ENCODE measurements around the gene TMC8.

The TMC8 gene

DNA sequence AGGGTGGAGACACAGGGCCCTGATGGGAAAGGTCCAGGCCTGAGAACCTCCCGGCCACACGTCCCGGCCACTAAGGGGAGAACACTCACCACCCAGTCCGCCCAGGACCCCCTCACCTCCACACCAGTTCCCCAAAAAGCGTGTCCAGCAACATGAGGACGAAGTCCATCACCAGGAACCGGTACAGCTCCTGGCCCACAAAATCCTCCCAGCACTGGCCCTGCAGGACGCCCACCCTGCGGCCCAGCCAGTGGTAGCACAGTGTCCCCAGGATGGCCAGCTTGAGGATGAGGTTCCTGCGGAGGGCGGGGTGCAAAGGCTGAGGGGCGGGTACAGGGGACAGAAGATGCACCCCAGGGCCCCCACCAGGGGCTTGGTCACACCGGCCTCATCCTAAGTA is 10.0 kb upstream of the TMC8 start:
- TF ChIP-seq, protein P1, sequence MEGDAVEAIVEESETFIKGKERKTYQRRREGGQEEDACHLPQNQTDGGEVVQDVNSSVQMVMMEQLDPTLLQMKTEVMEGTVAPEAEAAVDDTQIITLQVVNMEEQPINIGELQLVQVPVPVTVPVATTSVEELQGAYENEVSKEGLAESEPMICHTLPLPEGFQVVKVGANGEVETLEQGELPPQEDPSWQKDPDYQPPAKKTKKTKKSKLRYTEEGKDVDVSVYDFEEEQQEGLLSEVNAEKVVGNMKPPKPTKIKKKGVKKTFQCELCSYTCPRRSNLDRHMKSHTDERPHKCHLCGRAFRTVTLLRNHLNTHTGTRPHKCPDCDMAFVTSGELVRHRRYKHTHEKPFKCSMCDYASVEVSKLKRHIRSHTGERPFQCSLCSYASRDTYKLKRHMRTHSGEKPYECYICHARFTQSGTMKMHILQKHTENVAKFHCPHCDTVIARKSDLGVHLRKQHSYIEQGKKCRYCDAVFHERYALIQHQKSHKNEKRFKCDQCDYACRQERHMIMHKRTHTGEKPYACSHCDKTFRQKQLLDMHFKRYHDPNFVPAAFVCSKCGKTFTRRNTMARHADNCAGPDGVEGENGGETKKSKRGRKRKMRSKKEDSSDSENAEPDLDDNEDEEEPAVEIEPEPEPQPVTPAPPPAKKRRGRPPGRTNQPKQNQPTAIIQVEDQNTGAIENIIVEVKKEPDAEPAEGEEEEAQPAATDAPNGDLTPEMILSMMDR (IDR thresholded peaks at IDR 0.05; ENCODE audit: control insufficient read depth, extremely low read depth, insufficient read depth), result no peak
- no peak for DNase-seq (ENCODE audit: low read depth)
- no peak overlapping the region for H3K4me3 ChIP-seq (ENCODE audit: low read depth, low read length)

DNA sequence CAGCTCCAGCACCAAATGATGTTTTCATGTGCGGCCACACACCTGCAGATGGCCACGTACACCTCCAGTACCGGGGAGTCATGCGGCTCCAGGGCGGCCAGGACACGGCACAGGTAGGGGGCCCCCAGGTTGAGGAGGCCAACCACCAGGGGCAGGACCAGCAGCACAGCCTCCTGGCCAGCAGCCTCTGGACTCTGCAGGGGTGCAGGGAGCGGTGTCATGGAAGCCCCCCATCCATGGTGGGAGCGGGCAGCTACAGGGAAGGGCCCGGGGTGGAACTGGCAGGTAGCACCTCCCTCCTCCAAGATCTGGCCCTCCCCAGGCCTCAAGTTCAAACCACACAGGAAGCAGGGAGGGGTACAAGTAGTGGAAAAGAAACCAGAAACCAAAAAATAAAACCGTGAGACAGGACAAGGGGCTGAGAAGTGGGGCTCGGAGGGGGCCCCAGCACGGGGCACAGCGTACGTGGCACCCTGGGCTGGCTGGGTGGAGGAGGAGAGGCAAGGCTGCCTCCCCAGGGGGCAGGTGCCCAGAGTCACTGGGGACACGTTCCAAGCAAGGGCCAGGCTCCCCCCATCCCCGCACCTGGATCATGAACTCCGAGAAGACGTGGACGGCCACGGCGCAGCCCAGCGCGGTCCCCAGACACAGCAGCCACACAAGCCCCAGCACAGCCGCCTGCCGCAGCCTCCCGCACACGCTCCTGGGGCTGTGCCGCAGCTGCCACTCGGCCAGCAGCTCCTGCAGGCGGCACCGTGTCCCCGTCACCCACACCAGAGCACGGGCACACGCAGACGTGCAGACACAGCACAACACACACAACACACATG is 9.4 kb upstream of the TMC8 start:
- no peak overlapping the region for H3K4me3 ChIP-seq (ENCODE audit: low read depth, low read length)
- no peak for DNase-seq (ENCODE audit: low read depth)
- TF ChIP-seq, protein P1 (IDR thresholded peaks at IDR 0.05; ENCODE audit: control insufficient read depth, extremely low read depth, insufficient read depth), result no peak

DNA sequence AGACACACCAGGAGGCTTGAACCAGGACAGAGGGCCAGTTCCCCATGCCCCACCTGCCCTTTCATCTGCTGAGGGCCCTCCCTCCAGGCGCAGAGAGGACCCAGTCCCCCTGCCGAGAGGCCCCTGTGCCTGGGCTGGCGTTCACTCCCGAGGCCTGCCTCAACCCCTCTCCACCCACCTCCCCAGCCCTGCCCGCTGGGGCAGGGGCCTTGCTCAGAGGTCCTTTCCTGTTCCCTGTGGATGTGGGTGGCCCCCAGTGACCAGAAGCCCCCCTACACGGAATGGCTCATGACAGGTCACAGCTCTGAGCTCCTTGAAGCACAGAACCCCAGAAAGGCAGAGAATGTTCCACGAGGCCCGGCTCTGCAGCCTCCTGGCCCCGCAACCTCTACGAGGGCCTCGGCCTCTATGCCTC is 8.8 kb upstream of the TMC8 start:
- H3K4me3 ChIP-seq (ENCODE audit: low read depth, low read length), result no peak overlapping the region
- TF ChIP-seq, protein P1 (IDR thresholded peaks at IDR 0.05; ENCODE audit: control insufficient read depth, extremely low read depth, insufficient read depth), result no peak
- no peak for DNase-seq (ENCODE audit: low read depth)

DNA sequence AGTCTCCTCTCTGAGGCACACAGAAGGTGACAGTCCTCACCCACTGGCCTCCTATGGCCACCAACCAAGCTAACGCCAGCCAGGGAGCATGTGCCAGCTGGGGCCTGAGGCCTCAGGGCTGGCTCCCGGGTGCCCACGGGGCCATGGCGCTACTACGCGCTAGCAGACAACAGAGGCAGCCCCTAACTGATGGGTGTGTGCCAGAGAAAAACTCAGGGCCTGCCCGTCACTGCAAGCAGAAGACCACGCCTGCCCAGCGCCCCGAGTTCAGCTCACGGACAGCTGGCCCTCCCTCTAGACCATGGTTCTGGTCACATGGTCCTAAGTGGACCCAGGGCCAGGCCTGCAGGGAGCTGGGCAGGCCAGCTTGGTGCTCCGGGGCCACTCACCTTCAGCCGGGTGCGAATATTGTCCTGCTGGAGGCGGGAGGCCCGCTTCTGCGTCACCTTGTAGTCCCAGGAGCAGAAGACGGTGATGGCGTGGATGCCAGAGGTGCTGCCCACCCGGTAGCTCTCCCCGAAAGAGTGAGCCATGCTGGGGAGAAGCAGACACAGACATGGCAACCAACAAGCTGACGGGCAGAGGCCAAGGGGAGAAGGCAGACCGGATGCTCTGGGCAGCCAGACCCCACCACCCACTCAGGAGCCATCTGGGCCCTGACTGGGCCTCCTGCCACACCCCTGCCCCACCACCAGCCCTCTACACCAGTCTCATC is 8.2 kb upstream of the TMC8 start:
- TF ChIP-seq, protein P1 (IDR thresholded peaks at IDR 0.05; ENCODE audit: control insufficient read depth, extremely low read depth, insufficient read depth), result no peak
- H3K4me3 ChIP-seq (ENCODE audit: low read depth, low read length), result no peak overlapping the region
- DNase-seq (ENCODE audit: low read depth), result no peak

DNA sequence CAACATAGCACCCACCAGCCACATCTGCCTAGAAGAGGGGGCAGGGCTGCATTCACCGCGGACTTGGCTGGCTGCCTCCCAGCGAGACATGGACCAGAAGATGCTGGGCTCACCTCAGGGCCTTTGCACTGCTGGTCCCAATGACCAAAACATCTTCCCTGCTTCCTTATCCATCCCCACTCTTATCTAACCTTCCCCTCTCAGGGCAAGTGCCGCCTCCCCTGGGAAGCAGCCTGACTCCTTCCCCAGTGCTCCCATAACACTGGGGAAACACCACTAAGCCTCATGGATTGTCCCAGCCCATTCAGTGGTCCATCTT is 7.7 kb upstream of the TMC8 start:
- no peak for DNase-seq (ENCODE audit: low read depth)
- TF ChIP-seq, protein P1 (IDR thresholded peaks at IDR 0.05; ENCODE audit: control insufficient read depth, extremely low read depth, insufficient read depth), result no peak
- no peak overlapping the region for H3K4me3 ChIP-seq (ENCODE audit: low read depth, low read length)

DNA sequence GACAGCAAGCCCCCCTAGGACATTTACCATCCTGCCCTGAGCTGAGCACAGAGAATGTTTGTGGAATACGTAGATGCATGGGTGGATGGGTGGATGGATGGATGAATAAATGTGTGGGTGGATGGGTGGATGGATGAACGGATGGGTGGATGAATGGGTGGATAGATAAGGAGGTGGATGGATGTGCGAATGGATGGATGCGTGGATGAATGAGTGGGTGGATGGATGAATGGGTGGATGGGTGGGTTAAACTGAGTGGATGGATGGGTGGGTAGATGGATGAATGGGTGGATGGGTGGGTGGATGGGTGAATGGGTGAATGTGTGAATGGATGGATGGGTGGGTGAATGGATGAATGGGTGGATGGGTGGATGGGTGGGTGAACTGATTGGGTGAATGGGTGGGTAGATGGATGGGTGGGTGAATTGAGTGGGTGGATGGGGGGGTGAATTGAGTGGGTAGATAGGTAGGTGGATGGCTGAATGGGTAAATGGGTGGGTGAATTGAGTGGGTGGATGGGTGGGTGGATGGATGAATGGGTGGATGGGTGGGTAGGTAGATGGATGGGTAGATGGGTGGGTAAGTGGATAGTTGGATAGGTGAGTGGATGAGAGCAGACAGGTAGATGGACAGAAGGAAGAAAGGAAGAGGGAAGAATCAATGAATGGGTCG is 7.2 kb upstream of the TMC8 start:
- TF ChIP-seq, protein P1 (IDR thresholded peaks at IDR 0.05; ENCODE audit: control insufficient read depth, extremely low read depth, insufficient read depth), result no peak
- DNase-seq (ENCODE audit: low read depth), result no peak
- no peak overlapping the region for H3K4me3 ChIP-seq (ENCODE audit: low read depth, low read length)
